LoVo (cell line): ENCODE data around the gene UNC13B.
"Not testable (repeated sequence)": the region's sequence is repeated elsewhere in the genome, so short reads cannot be mapped to it uniquely, and the experiment has no call there.

Source experiments
- DNase-seq: peaks from one replicate; pipeline ENCODE4 v3.0.0-alpha.2; 2016; ENCODE audit warnings: low spot score

UNC13B gene

DNA sequence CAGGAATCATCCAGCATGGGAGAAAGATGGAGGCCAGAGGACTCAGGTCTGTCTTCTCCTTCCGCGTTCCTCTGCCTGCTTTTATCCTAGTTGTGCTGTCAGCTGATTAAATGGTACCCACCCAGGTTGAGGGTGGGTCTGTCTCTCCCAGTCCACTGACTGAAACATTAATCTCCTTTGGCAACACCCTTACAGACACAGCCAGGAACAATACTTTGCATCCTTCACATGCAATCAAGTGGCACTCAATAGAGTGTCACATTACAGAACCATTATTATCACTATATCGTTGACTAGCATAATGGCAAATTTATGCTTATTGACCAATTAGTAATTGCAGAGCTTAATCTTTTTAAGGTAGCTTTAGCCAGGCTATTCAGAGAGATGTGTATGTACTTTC is 64.8 kb downstream of the UNC13B start:
- no peak for DNase-seq

DNA sequence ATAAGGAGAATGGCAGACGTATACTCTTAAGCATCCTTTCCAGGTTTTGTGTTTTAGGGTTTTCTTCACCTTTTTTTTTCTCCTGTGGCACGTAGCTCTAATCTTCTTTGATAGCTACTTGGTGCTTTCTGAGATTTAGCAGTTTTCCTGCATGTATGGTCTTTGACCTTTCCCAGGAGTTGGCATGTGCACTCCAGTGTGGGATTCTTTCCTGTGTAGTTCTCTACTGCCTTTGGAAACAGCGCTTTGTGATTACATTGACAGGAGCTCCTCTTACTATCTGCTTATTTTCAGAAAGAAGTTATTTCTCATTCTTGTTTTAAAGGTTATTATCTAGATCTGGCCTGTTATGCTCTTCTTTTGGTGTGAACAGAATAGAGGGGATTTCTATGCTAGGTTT is 65.5 kb downstream of the UNC13B start:
- no peak for DNase-seq

DNA sequence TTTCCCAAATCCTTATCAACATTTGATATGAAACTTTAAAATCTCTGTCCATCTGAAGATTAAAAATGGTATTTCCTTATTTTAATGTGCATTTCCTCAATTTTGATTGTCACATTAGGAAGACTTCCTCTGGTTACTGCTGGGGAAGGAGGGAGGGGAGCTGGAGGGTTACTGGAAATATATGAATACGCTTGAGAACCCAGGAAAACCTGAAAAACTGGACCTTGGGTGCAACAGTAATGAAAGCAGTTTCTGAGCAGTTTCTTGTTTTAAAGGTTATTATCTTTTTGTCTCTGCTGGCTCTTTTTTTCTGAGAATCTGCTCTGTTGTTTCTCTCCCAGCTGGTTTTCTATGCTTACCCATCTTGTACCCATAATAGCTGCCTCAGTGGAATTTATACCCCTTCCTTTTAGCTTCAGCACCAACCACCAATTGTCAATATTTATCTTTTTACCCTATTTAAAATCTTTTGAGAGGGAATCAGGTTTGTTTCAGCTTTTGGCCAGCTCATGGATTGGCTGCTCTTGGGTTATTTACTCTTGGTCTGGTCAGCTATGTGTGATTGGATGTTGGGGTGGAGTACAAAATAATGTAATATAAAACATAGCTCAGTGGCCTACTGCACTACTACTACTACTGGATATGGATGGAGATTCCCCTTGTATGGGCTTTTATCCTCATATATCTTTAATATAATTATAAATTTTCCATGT is 67.4 kb downstream of the UNC13B start:
- DNase-seq, result no peak

DNA sequence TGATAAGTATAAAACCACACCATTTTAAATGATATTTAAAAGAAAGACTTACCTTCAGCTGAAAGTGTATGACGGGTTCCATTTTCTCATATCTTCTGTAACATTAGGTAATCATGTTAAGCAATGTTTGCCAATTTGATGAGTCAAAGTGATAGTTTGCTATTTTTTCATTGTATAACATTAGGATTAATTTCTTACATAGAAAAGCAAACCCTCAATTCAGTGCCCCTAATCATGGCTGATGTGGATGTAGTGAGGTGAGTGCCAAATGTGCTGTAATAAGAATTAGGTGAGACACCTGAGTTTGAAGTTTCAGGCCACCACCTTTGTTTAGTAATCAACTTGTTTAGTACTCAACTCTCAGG is 68.0 kb downstream of the UNC13B start:
- no peak for DNase-seq

DNA sequence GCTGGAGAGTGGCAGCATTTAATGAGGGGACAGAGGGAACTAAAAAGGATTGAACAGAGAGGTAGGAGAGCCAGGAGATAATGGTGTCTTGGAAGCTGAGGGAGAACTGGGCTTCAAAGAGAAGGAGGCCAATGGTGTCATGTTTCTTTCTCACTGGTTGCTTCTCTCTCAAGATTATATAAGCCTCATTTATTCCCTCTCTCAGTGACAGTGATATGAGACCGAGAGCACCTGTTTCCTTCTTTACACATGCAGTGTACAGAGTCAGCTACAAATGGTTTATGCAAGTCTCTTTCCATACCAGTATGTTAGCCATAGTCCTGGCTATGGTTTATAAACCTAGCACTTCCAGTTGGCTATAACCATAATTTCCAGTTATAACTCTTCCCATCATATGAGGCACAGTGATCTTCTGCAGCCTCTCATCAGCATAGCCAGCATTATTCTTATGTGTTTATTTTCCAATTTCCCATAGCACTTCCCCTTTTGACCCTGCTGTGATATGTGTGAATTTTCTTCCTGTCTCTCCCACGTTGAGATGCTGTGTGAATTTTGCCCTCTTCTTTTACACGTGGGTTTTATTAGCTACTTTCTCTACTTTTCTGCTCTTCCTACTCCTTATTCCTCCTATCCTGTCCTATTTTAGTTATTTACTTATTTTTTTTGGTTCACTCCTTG is 71.2 kb downstream of the UNC13B start:
- DNase-seq, result no peak

DNA sequence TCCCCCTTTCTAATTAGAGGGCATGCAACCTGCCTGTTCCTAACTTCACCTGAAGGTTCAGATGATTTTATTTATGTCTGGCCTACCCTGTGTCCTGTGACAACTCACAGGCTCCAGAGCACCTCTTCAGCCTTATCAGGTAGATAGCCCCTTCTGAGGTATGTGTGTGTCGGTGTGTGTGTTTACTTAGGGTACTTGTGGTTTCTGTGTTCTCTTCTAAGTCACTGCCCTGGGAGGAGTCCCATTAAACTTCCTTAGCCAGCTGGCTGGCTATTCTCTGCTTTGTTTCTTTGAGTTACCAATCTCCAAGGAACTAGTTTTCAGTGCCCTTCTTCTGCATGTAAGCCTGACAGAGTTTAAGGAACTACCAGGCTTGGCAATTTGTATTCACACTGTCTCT is 74.9 kb downstream of the UNC13B start:
- DNase-seq, result peak; percentile 6

DNA sequence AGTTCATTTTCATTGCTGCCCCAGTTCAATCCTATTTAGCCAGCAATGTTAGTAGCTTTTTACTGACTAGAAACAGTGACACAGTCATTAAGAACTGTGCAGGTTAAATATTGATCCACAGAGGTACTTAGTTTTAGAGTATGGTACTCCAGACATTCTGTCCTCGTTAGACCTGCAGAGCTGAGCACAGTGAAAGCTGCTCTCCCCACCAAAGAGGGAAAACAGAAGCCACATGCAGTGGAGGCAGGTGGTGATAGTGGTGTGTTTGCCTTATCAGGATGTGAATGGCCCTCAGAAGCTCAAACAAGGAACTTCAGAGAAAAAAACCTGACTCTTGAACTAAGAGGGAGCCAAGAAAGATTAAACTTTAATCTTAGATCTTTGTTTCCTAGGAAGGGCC is 75.5 kb downstream of the UNC13B start:
- DNase-seq, result no peak

DNA sequence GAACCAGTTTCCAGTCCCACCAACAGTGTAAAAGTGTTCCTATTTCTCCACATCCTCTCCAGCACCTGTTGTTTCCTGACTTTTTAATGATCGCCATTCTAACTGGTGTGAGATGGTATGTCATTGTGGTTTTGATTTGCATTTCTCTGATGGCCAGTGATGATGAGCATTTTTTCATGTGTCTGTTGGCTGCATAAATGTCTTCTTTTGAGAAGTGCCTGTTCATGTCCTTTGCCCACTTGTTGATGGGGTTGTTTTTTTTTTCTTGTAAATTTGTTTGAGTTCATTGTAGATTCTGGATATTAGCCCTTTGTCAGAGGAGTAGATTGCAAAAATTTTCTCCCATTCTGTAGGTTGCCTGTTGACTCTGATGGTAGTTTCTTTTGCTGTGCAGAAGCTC is 84.1 kb downstream of the UNC13B start:
- not testable (repeated sequence) for DNase-seq

DNA sequence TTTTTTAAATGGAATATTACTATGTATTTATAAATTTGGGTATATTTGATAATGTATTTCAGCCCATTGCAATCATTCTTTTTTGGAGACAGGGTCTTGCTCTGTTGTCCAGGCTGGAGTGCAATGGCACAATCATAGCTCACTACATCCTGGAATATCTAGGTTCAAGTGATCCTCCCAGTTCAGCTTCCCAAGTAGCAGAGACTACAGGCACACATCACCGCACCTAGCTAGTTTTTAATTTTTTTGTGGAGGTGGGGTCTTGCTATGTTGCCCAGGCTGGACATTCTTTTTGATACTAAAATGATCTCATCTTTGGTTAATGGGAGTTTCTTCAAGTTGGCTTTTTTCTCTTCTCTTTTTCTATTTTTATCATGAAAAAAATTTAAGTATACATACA is 91.3 kb downstream of the UNC13B start:
- DNase-seq, result no peak

DNA sequence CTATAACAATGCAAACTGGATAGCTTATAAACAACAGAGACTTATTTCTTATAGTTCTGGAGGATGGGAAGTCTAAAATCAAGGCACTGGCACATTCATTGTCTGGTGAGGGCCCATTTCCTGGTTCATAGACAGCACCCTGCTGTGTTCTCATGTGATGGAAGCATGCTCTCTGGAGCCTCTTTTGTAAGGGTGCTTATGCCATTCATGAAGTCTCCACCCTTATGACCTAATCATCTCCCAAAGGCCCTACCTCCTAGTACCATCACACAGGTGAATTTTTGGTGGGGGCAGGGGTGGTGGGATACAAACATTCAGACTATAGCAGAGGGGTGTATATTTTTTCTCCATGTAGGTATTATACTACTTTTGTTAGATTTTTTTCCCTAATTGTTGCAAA is 92.4 kb downstream of the UNC13B start:
- no peak for DNase-seq

DNA sequence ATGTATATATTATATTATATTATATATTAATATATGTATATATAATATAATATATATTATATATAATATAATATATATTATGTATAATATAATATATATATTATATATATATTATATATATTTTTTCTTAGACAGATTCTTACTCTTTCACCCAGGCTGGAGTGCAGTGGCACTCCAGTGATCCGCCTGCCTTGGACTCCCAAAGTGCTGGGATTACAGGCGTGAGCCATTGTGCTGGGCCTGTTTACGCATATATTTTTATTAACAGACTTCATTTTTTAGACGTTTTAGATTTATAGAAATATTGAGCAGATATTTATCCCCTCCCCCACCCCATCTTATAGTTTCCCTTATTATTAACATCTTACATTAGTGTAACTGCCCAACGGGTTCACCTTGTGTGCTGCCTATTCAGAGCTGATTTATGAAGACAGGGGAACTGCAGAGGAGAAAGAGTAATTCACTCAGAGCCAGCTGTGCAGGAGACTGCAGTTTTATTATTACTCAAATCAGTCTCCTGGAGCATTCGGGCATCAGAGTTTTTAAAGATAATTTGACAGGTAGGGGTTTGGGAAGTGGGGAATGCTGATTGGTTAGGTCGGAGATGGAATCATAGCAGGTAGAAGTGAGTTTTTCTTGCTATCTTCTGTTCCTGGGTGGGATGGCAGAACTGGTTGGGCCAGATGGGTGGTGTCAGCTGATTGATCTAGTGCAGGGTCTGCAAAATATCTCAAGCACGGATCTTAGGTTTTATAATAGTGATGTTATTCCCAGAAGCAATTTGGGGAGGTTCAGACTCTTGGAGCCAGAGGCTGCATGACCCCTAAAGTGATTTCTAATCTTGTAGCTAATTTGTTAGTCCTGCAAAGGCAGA is 93.4 kb downstream of the UNC13B start:
- no peak for DNase-seq

DNA sequence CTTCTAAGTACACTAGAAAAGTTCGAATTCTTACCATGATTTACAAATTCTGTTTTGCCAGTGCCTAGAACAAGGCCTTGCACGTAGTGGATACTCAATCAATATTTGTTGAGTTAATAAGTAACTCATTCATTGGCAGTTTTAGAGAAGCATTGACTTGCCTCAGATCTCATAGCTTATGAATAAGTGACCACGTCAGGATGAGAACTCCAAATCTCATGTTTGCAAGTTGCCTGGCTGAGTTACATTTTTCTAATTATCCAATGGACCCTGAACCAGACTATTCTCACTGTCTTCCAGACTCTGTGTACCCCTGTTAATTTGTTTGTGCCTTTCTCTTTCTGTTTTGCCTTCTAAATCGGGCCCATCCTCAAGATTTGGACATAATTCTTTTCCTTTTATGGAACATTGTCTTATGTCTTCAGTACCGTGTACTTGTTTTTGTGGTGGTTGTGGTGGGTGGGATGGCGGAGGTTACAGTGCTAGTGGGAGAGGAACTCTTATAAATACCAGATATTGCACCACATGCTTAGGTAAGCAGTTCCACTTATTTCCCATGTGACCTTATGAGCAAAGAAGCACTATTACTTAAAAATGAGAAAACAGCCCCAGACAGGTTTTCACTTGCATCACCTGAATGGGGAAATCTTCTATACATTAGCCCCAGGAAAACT is 96.3 kb downstream of the UNC13B start:
- DNase-seq, result no peak

DNA sequence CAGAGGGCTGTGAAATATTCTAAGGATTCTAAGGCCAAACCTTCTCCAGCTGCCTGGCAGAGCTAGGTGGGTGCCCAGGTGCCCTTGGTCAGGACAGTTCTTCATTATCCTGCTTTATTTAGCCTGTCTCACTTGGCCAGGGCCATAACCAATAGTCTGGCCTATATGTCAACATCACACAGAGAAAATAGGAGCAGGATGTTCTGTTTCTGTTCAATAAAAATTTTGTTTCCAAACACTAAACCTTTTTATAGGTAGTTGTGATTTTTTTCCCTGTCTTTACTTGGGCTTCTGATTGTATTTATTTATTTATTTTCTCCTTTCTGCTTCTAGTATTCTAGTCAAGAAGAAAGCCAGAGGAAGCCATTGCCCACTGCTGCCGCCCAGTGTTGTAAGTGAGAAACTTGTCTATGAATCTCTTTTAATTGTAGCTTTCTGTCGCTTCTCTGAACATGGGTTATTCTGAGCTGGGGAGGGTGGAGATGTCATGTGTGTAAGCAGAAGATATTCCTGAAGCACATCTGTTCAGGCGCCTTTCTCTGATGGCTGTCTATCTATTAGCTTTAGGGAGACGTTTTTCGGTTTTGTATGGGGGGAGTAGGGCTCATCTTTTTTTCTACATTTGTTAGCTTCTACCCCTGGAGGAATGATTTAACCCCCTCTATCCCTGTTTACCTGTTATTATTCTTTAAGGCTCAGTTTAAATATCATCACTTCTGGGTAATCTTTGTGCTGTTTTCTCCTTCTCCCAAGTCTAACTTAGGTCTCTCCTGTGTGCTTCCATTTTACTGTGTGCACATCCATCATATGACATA is 97.1 kb downstream of the UNC13B start:
- peak; percentile 32 for DNase-seq

DNA sequence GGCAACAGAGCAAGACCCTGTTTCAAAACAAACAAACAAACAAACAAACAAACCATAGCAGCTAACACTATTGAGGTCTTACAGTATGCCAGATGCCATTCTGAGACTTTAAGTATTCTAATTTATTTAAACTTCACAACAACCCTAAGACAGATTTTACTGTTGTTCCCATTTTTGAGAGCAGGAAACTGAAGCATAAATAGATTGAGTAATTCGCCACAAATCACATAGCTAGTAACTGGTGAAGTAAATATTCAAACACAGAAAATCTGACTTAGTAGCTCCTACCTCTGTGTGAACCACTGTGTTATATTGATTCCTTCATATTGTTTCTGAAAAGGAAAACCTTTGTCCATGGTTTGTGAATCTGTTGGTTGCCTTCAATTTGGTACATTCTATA is 98.4 kb downstream of the UNC13B start:
- DNase-seq, result no peak

DNA sequence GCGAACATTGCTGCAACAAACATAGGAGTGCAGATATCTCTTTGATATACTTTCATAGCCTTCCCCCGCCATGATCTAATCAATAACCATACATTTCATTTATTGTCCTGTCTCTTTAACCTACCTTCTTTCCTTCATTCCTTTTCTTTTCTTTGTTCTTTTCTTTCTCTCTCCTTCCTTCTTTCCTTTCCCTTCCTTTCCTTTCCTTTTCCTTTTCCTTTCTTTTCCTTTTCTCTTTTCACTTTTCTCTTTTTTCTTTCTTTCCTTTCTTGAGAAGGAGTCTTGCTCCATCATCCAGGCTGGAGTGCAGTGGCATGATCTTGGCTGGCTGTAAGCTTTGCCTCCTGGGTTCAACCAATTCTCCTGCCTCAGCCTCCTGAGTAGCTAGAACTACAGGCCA is 100.3 kb downstream of the UNC13B start:
- DNase-seq, result no peak

DNA sequence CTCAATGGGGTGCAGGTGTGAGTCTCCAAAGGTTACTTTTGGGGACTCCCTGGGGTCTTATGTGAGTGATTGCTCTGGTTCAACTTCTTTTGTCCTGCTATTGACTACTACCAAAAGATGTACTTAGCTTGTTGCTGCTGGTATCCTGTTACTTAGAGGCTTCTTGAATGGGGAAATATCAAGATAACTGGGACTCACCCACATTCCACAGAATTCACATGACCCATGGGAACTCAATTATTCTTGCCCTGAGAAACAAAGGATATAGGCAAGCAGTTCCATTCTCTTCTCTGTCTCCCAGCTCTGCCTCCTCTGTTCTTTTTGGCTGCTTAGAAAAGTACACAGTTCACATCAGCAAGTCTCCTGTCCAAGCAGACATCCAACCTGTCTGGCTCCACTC is 105.9 kb downstream of the UNC13B start:
- DNase-seq, result no peak

DNA sequence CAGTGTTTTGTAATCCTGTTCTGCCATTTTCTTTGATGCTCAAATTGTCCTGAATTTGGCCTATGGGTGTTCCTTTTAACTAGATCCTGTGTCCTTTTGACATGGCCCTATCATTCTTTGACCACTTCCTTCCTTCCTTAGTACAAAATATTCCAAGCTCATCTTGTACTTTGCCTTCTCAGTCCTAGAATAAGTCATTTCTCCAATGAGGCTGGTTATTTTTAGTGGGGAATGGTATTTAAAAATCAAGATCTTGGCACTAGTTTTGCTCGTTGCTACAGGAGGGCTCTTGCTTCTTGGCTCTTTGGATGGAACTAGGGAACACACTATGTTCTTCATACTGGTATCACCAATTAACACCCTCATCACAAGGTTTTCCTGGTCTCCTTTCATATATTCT is 108.1 kb downstream of the UNC13B start:
- DNase-seq, result no peak

DNA sequence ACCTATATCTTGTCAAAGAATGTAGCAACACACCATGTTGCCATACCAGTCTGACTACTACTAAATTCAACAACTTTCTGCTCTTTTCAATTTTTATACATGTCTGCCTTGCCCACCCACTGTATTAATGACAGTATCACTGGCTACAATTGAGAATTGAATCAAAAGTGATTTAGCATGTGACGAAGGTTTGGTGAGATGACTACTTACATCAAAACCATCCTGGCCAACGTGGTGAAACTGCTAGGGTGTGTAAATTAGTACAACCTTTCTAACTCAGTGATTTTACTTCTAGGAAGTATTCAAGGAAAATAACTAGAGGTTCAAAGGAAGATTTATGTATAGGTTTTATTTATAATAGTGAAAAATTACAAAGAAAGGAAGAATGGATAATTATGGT is 109.8 kb downstream of the UNC13B start:
- DNase-seq, result no peak

DNA sequence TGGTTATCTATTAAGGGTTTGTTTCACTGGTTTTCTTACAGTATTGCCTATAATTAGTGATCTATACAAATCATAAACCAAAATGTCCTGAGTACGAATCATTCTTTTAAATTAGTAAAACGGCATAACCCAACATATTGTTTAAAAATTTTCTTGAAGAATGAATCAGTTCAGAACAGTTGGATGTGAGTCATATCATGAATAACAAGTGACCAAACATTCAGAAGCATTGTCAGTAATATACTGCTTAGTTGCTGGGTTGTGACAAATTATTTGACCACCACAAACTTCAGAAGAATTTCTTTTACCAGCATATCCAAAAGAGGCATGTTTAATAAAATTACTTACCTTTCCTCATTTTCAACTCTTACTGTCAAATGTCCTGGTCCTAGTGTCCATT is 111.2 kb downstream of the UNC13B start:
- DNase-seq, result no peak

DNA sequence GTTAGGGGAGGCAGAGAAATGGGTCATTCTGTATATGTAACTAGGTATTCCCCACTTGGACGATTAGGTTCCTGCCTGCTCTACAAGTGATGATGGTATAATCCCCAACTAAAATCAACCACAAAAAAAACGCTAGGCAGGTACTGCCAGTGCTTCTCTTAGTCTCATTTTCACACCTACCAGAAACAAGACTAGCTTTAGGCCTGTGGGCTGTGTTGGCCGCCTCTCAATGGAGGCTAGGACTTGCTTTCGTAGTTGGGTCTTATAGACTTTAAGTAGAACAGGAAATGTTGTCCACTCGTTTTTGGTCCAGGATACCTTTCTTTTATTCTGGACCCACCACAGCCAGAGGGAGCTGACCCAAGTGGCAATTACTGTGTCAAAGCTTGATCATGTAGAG is 111.8 kb downstream of the UNC13B start:
- no peak for DNase-seq

DNA sequence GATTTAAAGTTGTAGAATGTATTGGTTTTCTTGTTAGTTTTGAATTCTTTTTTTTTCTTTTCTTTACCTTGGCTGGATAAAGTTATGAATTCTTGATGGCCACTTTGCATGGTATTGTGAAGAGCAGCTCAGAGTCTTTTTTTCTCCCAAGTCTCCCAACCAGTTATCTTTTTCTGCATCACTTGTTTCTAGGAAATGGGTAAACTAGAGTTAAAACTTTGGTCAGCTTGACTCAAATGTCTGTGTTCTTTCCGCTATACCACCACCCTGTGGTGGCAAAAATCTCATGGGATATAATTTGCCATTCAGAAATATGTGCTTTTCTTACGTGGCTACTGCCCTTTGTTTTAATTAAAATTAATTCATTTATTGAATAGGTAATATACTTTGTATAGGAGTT is 113.2 kb downstream of the UNC13B start:
- no peak for DNase-seq

DNA sequence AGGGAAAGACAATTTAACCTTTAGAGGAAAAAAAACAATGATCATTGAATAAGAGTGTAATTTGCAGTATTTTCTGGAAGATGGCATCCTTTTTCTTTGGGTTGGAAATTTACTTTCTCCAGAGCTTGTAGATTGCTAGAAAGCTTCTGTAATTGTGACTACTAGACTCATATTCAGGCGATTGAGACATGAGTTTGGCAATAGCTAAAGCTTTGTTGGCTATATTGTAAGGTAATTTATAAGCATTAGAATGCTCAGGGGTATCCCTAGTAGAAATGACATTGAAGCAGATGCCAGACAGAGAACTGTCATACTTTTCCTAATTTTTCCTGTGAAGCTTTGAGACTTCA is 115.3 kb downstream of the UNC13B start:
- DNase-seq, result no peak
